ENCODE measurements around the gene LYSMD3.

LYSMD3 gene

GRCh38 chr5:90558344-90559192 lies 29.2 kb upstream of the LYSMD3 start, which contains the start of gene ADGRV1:
ADGRV1 (plus strand) TSS chr5:90558797; CDS start chr5:90558896, 99 bp downstream.
- DNase-seq = peak; percentile 98

GRCh38 chr5:90557871-90558270 lies 28.5 kb upstream of the LYSMD3 start:
- DNase-seq = no peak
- H3K4me3 ChIP-seq (ENCODE audit: low read depth, low read length) = peak overlapping the region; percentile 82
- no peaks in the 10 kb centered on the region for H3K27me3 ChIP-seq (ENCODE audit: insufficient read depth, low read depth, severe bottlenecking)
- H3K27ac ChIP-seq = peak overlapping the region; percentile 81
- peaks cover 6% of the 10 kb centered on the region for H3K36me3 ChIP-seq
- H3K9me3 ChIP-seq (ENCODE audit: severe bottlenecking) = no peaks in the 10 kb centered on the region
- TF ChIP-seq, protein P1, sequence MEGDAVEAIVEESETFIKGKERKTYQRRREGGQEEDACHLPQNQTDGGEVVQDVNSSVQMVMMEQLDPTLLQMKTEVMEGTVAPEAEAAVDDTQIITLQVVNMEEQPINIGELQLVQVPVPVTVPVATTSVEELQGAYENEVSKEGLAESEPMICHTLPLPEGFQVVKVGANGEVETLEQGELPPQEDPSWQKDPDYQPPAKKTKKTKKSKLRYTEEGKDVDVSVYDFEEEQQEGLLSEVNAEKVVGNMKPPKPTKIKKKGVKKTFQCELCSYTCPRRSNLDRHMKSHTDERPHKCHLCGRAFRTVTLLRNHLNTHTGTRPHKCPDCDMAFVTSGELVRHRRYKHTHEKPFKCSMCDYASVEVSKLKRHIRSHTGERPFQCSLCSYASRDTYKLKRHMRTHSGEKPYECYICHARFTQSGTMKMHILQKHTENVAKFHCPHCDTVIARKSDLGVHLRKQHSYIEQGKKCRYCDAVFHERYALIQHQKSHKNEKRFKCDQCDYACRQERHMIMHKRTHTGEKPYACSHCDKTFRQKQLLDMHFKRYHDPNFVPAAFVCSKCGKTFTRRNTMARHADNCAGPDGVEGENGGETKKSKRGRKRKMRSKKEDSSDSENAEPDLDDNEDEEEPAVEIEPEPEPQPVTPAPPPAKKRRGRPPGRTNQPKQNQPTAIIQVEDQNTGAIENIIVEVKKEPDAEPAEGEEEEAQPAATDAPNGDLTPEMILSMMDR (IDR thresholded peaks at IDR 0.05; ENCODE audit: low read depth, low read length) = no peak

More at GRCh38 chr5:90558344-90559192, 29.2 kb upstream of the LYSMD3 start, which contains the start of gene ADGRV1:
- Histone ChIP-seq H3K27me3 (ENCODE audit: insufficient read depth, low read depth, severe bottlenecking) (no peaks in the 10 kb centered on the region), H3K36me3 (peaks cover 6% of the 10 kb centered on the region), H3K9me3 (ENCODE audit: severe bottlenecking) (no peaks in the 10 kb centered on the region), H3K4me3 (ENCODE audit: low read depth, low read length) (peak within 1 kb of the TSS; percentile 82), H3K27ac (peak within 1 kb of the TSS; percentile 89)
- TF ChIP-seq, protein P1 (IDR thresholded peaks at IDR 0.05; ENCODE audit: low read depth, low read length) = no peak

GRCh38 chr5:90557391-90557790 lies 28.0 kb upstream of the LYSMD3 start:
- Histone ChIP-seq H3K36me3 (peaks cover 6% of the 10 kb centered on the region), H3K9me3 (ENCODE audit: severe bottlenecking) (no peaks in the 10 kb centered on the region), H3K27ac (peak overlapping the region; percentile 81), H3K4me3 (ENCODE audit: low read depth, low read length) (peak overlapping the region; percentile 82), H3K27me3 (ENCODE audit: insufficient read depth, low read depth, severe bottlenecking) (no peaks in the 10 kb centered on the region)
- no peak for DNase-seq
- TF ChIP-seq, protein P1 (IDR thresholded peaks at IDR 0.05; ENCODE audit: low read depth, low read length) = no peak

GRCh38 chr5:90555666-90556065 lies 26.3 kb upstream of the LYSMD3 start:
- H3K4me3 ChIP-seq (ENCODE audit: low read depth, low read length) = no peak overlapping the region
- H3K27ac ChIP-seq = no peak overlapping the region
- no peaks in the 10 kb centered on the region; the same call in 1 of the 2 replicates for H3K36me3 ChIP-seq
- H3K27me3 ChIP-seq (ENCODE audit: insufficient read depth, low read depth, severe bottlenecking) = no peaks in the 10 kb centered on the region
- no peaks in the 10 kb centered on the region for H3K9me3 ChIP-seq (ENCODE audit: severe bottlenecking)
- DNase-seq = no peak
- TF ChIP-seq, protein P1 (IDR thresholded peaks at IDR 0.05; ENCODE audit: low read depth, low read length) = no peak

- no peaks in the 10 kb centered on the region for H3K27me3 ChIP-seq (ENCODE audit: insufficient read depth, low read depth, severe bottlenecking)
- TF ChIP-seq, protein P1 (IDR thresholded peaks at IDR 0.05; ENCODE audit: low read depth, low read length) = no peak
- H3K36me3 ChIP-seq = no peaks in the 10 kb centered on the region; the same call in 1 of the 2 replicates
- H3K9me3 ChIP-seq (ENCODE audit: severe bottlenecking) = no peaks in the 10 kb centered on the region
- no peak overlapping the region for H3K27ac ChIP-seq
- H3K4me3 ChIP-seq (ENCODE audit: low read depth, low read length) = no peak overlapping the region
- no peak for DNase-seq
Measured at GRCh38 chr5:90554358-90555006, 25.1 kb upstream of the LYSMD3 start.
